ENCODE results near the gene TRAPPC10.

Gene TRAPPC10

GRCh38 chr21:44039828-44040227, 27.7 kb downstream of the TRAPPC10 start:
- DNase-seq (no peak), ATAC-seq (no peak)

- ATAC-seq (no peak), DNase-seq (no peak)
Measured at GRCh38 chr21:44043613-44044012, 31.5 kb downstream of the TRAPPC10 start.

GRCh38 chr21:44046734-44047133, 34.6 kb downstream of the TRAPPC10 start:
- DNase-seq (no peak), ATAC-seq (no peak)

GRCh38 chr21:44047996-44048560, 36.0 kb downstream of the TRAPPC10 start:
- ATAC-seq (no peak), DNase-seq (no peak)

- no peak for ATAC-seq
Measured at GRCh38 chr21:44049182-44049581, 37.1 kb downstream of the TRAPPC10 start.

GRCh38 chr21:44049606-44050005, 37.5 kb downstream of the TRAPPC10 start:
- ATAC-seq (no peak), DNase-seq (no peak)

More at GRCh38 chr21:44049182-44049581, 37.1 kb downstream of the TRAPPC10 start:
- no peak for DNase-seq

GRCh38 chr21:44050276-44050675, 38.2 kb downstream of the TRAPPC10 start:
- ATAC-seq (no peak), DNase-seq (no peak)

- ATAC-seq (no peak), DNase-seq (no peak)
Measured at GRCh38 chr21:44051462-44051941, 39.4 kb downstream of the TRAPPC10 start.

GRCh38 chr21:44052071-44052829, 40.1 kb downstream of the TRAPPC10 start:
- no peak for ATAC-seq
- no peak for DNase-seq

- ATAC-seq = no peak
- DNase-seq = no peak
Measured at GRCh38 chr21:44052830-44053226, 40.7 kb downstream of the TRAPPC10 start.

GRCh38 chr21:44053567-44053966, 41.5 kb downstream of the TRAPPC10 start:
- no peak for ATAC-seq
- no peak for DNase-seq

GRCh38 chr21:44054710-44055109, 42.6 kb downstream of the TRAPPC10 start:
- ATAC-seq (no peak), DNase-seq (no peak)

GRCh38 chr21:44057055-44057454, 44.9 kb downstream of the TRAPPC10 start:
- ATAC-seq (no peak), DNase-seq (no peak)

- peak; percentile 83 for ATAC-seq
- peak; percentile 48 for DNase-seq
Measured at GRCh38 chr21:44057960-44058651, 46.0 kb downstream of the TRAPPC10 start.

GRCh38 chr21:44058652-44058964, 46.5 kb downstream of the TRAPPC10 start:
- no peak for ATAC-seq
- no peak for DNase-seq

GRCh38 chr21:44058981-44059380, 46.9 kb downstream of the TRAPPC10 start:
- ATAC-seq = no peak
- DNase-seq = no peak

- ATAC-seq = no peak
Measured at GRCh38 chr21:44059710-44060109, 47.6 kb downstream of the TRAPPC10 start.

GRCh38 chr21:44062380-44062779, 50.3 kb downstream of the TRAPPC10 start:
- DNase-seq = no peak
- ATAC-seq = no peak

More at GRCh38 chr21:44059710-44060109, 47.6 kb downstream of the TRAPPC10 start:
- no peak for DNase-seq

GRCh38 chr21:44063151-44063912, 51.2 kb downstream of the TRAPPC10 start:
- DNase-seq = no peak
- no peak for ATAC-seq

- ATAC-seq = peak; percentile 61
- DNase-seq = peak; percentile 19
Measured at GRCh38 chr21:44064852-44065403, 52.8 kb downstream of the TRAPPC10 start.

- DNase-seq (peak; percentile 71), ATAC-seq (peak; percentile 98)
Measured at GRCh38 chr21:44065428-44065827, 53.3 kb downstream of the TRAPPC10 start.

- no peak for DNase-seq
Measured at GRCh38 chr21:44066116-44066515, 54.0 kb downstream of the TRAPPC10 start.

More at GRCh38 chr21:44066116-44066515, 54.0 kb downstream of the TRAPPC10 start:
- no peak for ATAC-seq

Measured in stimulated activated naive CD8-positive, alpha-beta T cell treated with anti-CD3 and anti-CD28 coated beads, Interleukin-15, Interleukin-2, amounts not matched to agents 100 U/mL and 50 U/mL, for 24 hours (primary cell).